DMS53 (cell line): ENCODE results near the gene CLPTM1.

ENCODE experiments used
- DNase-seq: peaks from one replicate; lab custom pipeline; 2025; lab: John Stamatoyannopoulos, UW

The CLPTM1 gene

DNA sequence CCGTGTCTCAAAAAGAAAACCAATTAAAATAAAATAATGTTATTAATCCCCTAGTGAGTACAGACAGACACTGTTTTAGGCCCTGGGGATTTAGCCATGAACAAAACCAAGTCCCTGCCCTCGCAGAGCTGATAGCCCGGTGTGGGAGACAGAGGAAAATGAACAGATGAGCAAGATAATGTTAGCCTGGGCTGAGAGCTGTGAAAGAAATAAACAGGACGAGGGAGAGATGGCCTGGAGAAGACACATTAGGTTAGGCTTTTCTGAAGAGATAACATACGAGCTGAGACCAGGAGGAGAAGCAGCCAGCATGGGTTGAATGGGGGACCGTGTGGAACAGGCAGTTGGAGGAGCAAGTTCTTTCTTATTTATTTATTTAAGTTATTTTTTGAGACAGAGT is 55.1 kb downstream of the CLPTM1 start:
- DNase-seq = no peak

GRCh38 chr19:45011959-45012358 is 56.8 kb downstream of the CLPTM1 start:
- no peak for DNase-seq

- DNase-seq = peak; percentile 71
These were observed 61.5 kb downstream of the CLPTM1 start for GRCh38 chr19:45016388-45017314.

GRCh38 chr19:45019187-45019586 is 64.0 kb downstream of the CLPTM1 start:
- DNase-seq = no peak

DNA sequence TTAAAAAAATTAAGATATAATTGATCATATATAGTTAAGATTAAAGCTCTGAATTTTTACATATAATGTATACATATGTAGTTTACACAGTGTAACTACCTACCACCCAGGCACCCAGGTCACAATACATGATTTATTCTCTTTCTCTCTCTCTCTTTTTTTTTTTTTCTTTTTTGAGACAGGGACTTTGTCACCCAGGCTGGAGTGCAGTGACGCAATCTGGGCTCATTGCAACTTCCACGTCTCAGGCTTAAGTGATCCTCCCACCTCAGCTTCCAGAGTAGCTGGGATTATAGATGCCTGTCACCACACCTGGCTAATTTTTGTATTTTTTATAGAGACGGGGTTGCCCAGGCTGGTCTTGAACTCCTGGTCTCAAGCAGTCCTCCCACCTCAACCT is 64.9 kb downstream of the CLPTM1 start:
- no peak for DNase-seq

DNA sequence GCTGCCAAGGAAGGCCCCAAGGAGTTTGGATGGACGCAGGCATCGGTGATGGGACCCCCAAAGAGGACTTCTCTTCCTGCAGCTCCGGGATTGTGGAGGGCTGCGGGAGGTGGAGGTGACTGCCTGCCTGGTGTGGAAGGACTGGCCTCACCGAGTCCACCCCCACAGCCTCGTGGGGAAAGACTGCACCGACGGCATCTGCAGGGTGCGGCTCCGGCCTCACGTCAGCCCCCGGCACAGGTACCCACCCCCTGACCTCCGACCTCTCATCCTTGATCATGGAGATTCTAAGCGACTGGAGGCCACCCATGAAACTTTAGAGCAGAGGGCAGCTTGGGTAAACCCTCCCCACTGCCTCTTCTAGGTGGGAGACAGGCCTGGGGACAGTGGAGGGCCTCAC is 66.8 kb downstream of the CLPTM1 start:
- DNase-seq = no peak

DNA sequence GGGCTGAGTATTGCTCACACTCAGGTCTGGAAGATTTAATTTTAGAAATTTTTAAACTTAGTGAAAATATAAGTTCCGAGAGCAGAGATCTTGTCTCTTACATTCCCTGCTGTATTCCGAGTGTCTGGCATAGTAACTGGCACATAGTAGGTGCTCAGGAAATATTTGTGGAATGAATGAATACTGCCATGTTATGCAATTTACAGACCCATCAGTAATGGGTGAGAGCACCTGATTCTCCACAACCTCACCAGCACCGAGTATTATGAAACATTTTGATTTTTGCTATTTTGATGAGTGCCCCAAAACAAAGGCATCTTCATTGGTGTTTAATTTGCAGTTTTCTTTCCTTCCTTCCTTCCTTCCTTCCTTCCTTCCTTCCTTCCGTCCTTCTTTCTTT is 67.9 kb downstream of the CLPTM1 start:
- DNase-seq = no peak

DNA sequence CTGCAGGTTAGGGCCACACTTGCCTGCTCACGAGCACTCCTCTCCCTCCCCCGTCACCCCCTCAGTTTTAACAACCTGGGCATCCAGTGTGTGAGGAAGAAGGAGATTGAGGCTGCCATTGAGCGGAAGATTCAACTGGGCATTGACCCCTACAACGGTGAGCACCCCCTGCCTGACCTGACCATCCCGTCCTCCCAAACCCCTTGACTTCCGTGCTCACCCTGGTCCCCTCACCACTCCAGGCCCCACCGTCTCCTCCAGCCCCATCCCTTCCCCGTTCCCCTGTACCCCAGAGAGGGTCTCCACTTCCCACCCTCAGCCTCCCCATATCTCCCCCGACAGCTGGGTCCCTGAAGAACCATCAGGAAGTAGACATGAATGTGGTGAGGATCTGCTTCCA is 70.1 kb downstream of the CLPTM1 start:
- DNase-seq = no peak

DNA sequence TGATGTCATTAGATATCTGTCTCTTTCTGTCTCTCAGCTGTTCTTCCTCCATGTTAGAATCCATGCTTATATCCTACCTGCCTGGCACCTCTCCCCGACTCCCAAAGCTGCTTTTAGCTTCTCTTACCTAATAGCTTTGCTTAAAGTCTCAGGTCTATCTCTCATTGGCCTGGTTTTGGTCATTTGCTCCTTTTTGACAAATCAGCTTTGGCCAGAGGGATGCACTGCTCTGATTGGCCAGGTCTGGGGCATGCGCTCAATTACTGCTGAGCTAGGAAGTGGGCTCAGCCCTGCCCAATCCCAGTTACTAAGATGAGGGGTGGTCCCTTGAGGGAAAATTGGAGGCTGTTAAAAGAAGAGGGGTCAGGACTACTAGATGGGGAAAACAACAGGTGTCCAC is 72.2 kb downstream of the CLPTM1 start:
- no peak for DNase-seq

GRCh38 chr19:45030825-45031224 is 75.6 kb downstream of the CLPTM1 start:
- DNase-seq = no peak

- DNase-seq = no peak
These were observed 77.2 kb downstream of the CLPTM1 start for GRCh38 chr19:45032421-45032820.

- DNase-seq = no peak
These were observed 80.6 kb downstream of the CLPTM1 start for GRCh38 chr19:45035755-45036154.

- DNase-seq = no peak
These were observed 82.4 kb downstream of the CLPTM1 start for GRCh38 chr19:45037393-45038169.

DNA sequence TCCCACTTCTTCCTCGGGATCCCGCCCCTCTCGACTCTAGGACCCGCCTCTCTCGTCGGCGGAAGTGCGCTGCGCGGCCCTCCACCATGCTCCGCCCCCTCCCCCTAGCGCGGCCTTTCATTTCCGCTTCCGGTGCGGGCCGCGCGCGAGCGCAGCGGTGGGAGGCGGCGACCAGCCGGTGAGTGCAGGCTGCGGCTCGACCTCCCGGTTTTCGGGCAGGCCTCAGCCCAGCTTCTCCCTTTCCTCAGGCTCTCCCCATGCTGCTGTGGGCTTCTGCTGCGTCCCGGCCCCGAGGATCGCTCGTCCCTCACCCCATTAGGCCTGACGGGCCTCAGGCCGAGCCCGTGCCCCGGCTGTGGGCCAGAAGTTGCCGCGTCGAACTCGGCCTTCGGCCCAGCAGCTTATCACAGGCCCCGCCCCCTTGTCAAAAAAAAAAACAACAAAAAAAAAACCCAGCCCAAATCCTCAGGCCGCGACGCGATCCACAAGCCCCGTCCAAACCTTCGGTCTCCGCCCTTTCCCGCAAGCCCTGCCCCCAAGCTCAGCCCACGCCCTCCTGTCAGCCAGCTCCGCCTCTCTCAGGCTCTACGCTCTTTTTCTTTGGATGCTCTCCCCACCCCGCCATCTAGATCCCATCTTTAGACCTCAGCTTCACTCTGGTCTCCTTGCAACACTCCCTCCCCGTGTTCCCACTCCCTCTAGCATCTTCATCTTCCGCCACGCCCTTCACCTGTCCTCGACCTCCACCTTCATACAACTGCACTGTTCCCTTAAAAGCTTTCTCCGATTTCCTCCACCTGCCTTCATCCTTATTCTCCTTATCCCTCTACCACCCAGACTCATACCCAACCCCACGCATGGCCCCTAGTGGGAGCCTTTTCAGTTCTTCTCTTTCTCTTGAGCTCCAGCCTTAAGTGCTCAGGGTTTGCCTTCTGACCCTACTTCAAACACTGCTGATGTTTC is 84.0 kb downstream of the CLPTM1 start, which contains the start of gene CLASRP:
TSS of gene CLASRP (plus strand) at position 115 of the 963 bp plus-strand sequence. CDS start 1,168 bp downstream, outside the sequence.
- DNase-seq = peak; percentile 94

GRCh38 chr19:45040059-45040771 is 85.0 kb downstream of the CLPTM1 start:
- DNase-seq = no peak

DNA sequence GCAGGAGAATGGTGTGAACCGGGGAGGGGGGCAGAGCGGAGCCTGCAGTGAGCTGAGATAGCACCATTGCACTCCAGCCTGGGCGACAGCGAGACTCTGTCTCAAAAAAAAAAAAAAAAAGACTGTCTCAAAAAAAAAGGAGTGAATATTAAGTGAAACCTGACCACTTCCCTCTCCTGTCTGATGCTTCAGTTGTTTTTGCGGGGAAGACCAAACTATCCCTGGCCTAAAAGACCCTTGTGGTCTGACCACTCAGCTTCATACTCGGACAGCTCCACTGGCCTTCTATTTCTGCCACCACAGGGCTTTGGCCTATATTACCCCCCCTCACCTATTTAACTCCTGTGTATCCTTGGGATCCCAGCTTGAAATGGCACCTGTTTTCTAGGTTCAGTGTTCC is 85.9 kb downstream of the CLPTM1 start:
- no peak for DNase-seq
